ENCODE measurements around the gene NTM.

DNA sequence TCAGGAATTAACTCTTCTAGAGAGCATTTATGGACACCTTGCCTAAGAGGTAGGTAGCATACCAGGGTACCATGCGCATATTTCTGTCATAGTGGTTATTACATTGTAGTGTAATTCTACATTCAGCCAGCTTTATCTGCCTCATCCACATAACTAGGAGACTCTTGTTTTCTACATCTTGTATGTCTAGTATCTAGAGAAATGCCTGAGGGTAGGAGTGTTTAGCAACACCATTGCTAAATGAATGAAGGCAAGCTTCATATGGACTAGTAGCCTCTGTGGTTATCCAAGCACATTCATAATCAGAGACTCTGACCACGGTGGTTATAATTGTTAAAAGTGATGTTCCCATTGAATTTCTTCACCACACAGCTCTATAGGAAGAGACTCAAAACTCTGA, 107.9 kb downstream of the NTM start:
- TF ChIP-seq EZH2 (IDR thresholded peaks at IDR 0.05; ENCODE audit: borderline replicate concordance, low read depth, low read length, poor library complexity, severe bottlenecking) (no peak), CTCF (conservative IDR thresholded peaks at IDR 0.05; ENCODE audit: low read depth, low read length) (no peak)
